Measurements from ENCODE around the gene PKIB.
A peak's percentile ranks its signal among the peaks of the same experiment; 100 is the strongest.

The PKIB gene

DNA sequence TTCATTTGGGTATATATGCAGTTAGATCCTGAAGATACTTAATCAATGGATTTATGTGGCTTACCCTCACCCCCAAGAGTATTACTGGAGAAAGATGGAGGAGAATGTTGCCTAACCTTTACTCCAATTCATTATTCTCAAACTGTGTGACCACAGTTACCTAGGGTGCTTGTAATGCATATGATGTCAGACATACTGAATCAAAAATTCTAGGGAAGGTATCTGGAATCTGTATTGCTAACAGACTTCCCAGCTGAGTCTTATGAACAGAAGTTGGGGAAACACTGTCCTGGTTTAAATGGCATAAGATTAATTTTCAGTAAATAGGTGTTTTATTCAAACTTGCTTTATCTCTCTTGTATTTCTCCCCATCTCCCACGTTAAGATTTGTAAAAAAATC is 83.9 kb downstream of the PKIB start:
- TF ChIP-seq CTCF (IDR thresholded peaks at IDR 0.05; ENCODE audit: low read depth, low read length, missing control alignments) = no peak
- H3K4me3 ChIP-seq (ENCODE audit: low read depth, low read length) = no peak overlapping the region
- in situ Hi-C loops (cut with HindIII; ENCODE audit: low sequenced_read_pairs) = no loop called here
- no peak for DNase-seq (ENCODE audit: low read depth)

- TF ChIP-seq CTCF (IDR thresholded peaks at IDR 0.05; ENCODE audit: low read depth, low read length, missing control alignments) = no peak
- in situ Hi-C loops (cut with HindIII; ENCODE audit: low sequenced_read_pairs) = no loop called here
- H3K4me3 ChIP-seq (ENCODE audit: low read depth, low read length) = no peak overlapping the region
- no peak for DNase-seq (ENCODE audit: low read depth)
These were observed 84.4 kb downstream of the PKIB start for GRCh38 chr6:122694602-122695001.

DNA sequence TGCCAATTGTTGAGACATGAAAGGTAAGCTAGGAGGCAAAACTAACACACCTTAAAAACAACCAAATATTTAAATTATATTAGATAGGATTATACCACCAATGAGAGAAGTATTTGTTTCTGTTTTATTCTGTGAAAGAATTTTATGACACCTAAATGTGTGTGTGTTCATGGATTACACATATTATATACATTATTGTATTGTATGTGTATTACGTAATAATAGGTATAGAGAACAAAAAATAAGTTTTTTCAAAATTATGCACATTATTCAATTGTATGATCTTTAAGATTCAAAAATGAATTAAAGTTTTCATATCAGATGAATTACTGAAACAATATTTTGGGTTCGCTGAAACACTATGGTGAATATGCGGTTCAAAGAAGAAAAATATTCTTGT is 85.0 kb downstream of the PKIB start:
- in situ Hi-C loops (cut with HindIII; ENCODE audit: low sequenced_read_pairs) = no loop called here
- no peak for TF ChIP-seq CTCF (IDR thresholded peaks at IDR 0.05; ENCODE audit: low read depth, low read length, missing control alignments)

DNA sequence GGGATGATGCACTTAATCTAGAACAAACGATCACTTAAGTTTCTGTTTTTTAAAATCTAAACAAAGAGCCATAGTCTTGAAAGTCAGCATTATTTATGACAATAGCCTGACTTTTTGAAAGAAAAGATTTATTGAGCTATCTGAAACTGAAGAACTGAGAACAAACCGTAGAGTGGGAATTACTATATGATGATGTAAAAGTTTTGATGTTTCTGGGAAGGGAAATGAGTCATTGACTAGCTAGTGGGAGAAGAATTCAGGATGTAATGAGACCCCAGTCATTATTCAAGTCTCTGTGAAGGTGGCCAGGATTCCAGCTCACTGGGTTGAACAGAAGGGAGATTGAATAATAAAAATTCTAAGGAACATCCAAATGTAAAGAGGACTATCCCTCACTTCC is 85.9 kb downstream of the PKIB start:
- DNase-seq (ENCODE audit: low read depth) = peak; percentile 88
- in situ Hi-C loops (cut with HindIII; ENCODE audit: low sequenced_read_pairs) = no loop called here
- no peak overlapping the region for H3K4me3 ChIP-seq (ENCODE audit: low read depth, low read length)
- TF ChIP-seq CTCF (IDR thresholded peaks at IDR 0.05; ENCODE audit: low read depth, low read length, missing control alignments) = no peak

More for the DNA sequence above, 85.0 kb downstream of the PKIB start:
- H3K4me3 ChIP-seq (ENCODE audit: low read depth, low read length) = no peak overlapping the region
- DNase-seq (ENCODE audit: low read depth) = no peak

- in situ Hi-C loops (cut with HindIII; ENCODE audit: low sequenced_read_pairs) = no loop called here
- DNase-seq (ENCODE audit: low read depth) = peak; percentile 33
- no peak overlapping the region for H3K4me3 ChIP-seq (ENCODE audit: low read depth, low read length)
- no peak for TF ChIP-seq CTCF (IDR thresholded peaks at IDR 0.05; ENCODE audit: low read depth, low read length, missing control alignments)
These were observed 86.6 kb downstream of the PKIB start for GRCh38 chr6:122696853-122697252.

- H3K4me3 ChIP-seq (ENCODE audit: low read depth, low read length) = no peak overlapping the region
- no peak for TF ChIP-seq CTCF (IDR thresholded peaks at IDR 0.05; ENCODE audit: low read depth, low read length, missing control alignments)
- in situ Hi-C loops (cut with HindIII; ENCODE audit: low sequenced_read_pairs) = no loop called here
- no peak for DNase-seq (ENCODE audit: low read depth)
These were observed 87.3 kb downstream of the PKIB start for GRCh38 chr6:122697458-122697857.

- DNase-seq (ENCODE audit: low read depth) = no peak
- H3K4me3 ChIP-seq (ENCODE audit: low read depth, low read length) = no peak overlapping the region
- TF ChIP-seq CTCF (IDR thresholded peaks at IDR 0.05; ENCODE audit: low read depth, low read length, missing control alignments) = no peak
- in situ Hi-C loops (cut with HindIII; ENCODE audit: low sequenced_read_pairs) = no loop called here
These were observed 91.5 kb downstream of the PKIB start for GRCh38 chr6:122701666-122702065.

Measured in astrocyte of the cerebellum (primary cell).